Adrenal gland (tissue), 12 donors: ENCODE results near the gene BRPF3. TPM values are rescaled to one million over a fixed set of nuclear protein-coding genes. Genes with fewer than 3 reads are reported as not detected.

Experiments
- DNase-seq, 7 donors: peaks; one replicate each; pipeline ENCODE4 v3.0.0-alpha.2; 2019 to 2020
- H3K27ac ChIP-seq, 5 donors: fragments of 200-600 bp; sonication (generic) in 4 of 5; 1 replicate in 3 of 5; 2 replicates in 2 of 5; pipeline versions ENCODE4 v1.5.1 to v1.8.0; 2016 to 2020; ENCODE audit warnings: mild to moderate bottlenecking in 1 of 5
- H3K27me3 ChIP-seq: fragments of 200-600 bp; 2 replicates; pipeline ENCODE4 v1.8.0; 2021
- H3K36me3 ChIP-seq, 2 donors: fragments of 200-600 bp; replicated peaks in 1 of 2; 1 replicate in 1 of 2; 2 replicates in 1 of 2; pipeline versions ENCODE4 v1.5.1 to v1.8.0; 2018 to 2022
- H3K4me1 ChIP-seq, 2 donors: fragments of 200-600 bp; replicated peaks in 1 of 2; 1 replicate in 1 of 2; 2 replicates in 1 of 2; pipeline versions ENCODE4 v1.5.1 to v1.8.0; 2018 to 2021
- H3K4me3 ChIP-seq, 4 donors: fragments of 200-600 bp; sonication (generic) in 3 of 4; one replicate each; pipeline ENCODE4 v1.5.1; 2016 to 2018
- H3K9me3 ChIP-seq, 3 donors: fragments of 200-600 bp; sonication (generic) in 1 of 3; replicated peaks in 1 of 3; 1 replicate in 2 of 3; 2 replicates in 1 of 3; pipeline versions ENCODE4 v1.5.1 to v1.8.0; 2016 to 2021
- CTCF ChIP-seq, 6 experiments: fragments of 450-650 bp in 4 of 6; fragments of 200-600 bp in 2 of 6; sonication (generic) in 1 of 6; IDR thresholded peaks; 1 replicate in 5 of 6; 2 replicates in 1 of 6; pipeline versions ENCODE4 v1.5.1 to v1.8.0; 2016 to 2021; ENCODE audit warnings: antibody characterized with exemption in 6 of 6, mild to moderate bottlenecking in 2 of 6, moderate library complexity in 1 of 6
- POLR2A ChIP-seq, 2 donors: fragments of 450-650 bp; IDR thresholded peaks; one replicate each; pipeline ENCODE4 v1.6.1; 2017; ENCODE audit warnings: antibody characterized with exemption in 2 of 2, mild to moderate bottlenecking in 2 of 2, moderate library complexity in 1 of 2
- WGBS, 4 donors: extraction: QIAGEN DNeasy Blood & Tissue Kit in 2 of 4; methylation state at CpG; one replicate each; pipeline versions ENCODE4 v1.1.5 to v1.1.7; 2013 to 2017; 5-methylcytosine and 5-hydroxymethylcytosine counted together
- intact Hi-C, 2 donors: fragments of 100-400 bp; cut with DNase I; formaldehyde crosslinking; loops; one replicate each; pipeline versions ENCODE4 v1.14.1 to v1.15.0; 2022 to 2023
- polyA plus RNA-seq, 3 donors: library from polyadenylated mRNA; stranded (reverse); fragments of 200-250 nt in 2 of 3; fragments of 350-450 nt in 1 of 3; fragmentation: Illumina TruSeq in 1 of 3; extraction: RNeasy Lipid Tissue Mini Kit (QIAGEN cat#74804) in 1 of 3; gene quantifications; one replicate each; pipeline ENCODE4 v1.2.3, GENCODE V29; 2013 to 2014
- total RNA-seq, 9 donors: library from RNA; depleted of rRNA in 4 of 9; stranded (reverse); fragments of >200 nt in 4 of 9; fragments of 120-200 nt in 1 of 9; fragmentation: NEBNext Ultra II Directional in 1 of 9; extraction: Animal tissue kit (Norgen Biotek cat#: 25700) in 1 of 9; gene quantifications; one replicate each; pipeline versions ENCODE4 v1.1.0 to v1.2.4, GENCODE V29; 2013 to 2023
- donor health status: healthy with polysubstance abuse.
- donor health status: Bipolar disorder and iron deficiency.
- donor health status: DM: yes; HTN: yes; CAD: no.
- donor health status: DM: no; HTN: no; CAD: no.
- donor health status: DM: no; HTN: no; CAD: no.
- donor health status: DM: yes; HTN: yes; CAD: no.

BRPF3 gene
- total and polyA plus RNA-seq, 12 donors, result 9.8 to 111 (median 53.4) TPM

GRCh38 chr6:36187446-36187845 is 9.1 kb upstream of the BRPF3 start:
- no peak overlapping the region for H3K4me3 ChIP-seq
- DNase-seq, result no peak
- TF ChIP-seq CTCF (IDR thresholded peaks at IDR 0.05) (no peak), POLR2A (IDR thresholded peaks at IDR 0.05) (no peak)
- no peaks in the 10 kb centered on the region for H3K4me1 ChIP-seq
- no peaks in the 10 kb centered on the region for H3K27me3 ChIP-seq
- WGBS, 4 donors, result 67 to 78% (median 72%) methylated on average over 2 of the region's 2 CpGs
- intact Hi-C loops, result no loop called here
- H3K36me3 ChIP-seq, result no peaks in the 10 kb centered on the region
- H3K27ac ChIP-seq, result no peak overlapping the region
- no peaks in the 10 kb centered on the region for H3K9me3 ChIP-seq

GRCh38 chr6:36195471-36196112 is 952 bp upstream of the BRPF3 start:
- Histone ChIP-seq H3K4me1 (peaks cover 13 to 25% of the 10 kb centered on the region in 2 donors), H3K27me3 (no peaks in the 10 kb centered on the region), H3K36me3 (peaks cover 0 to 6% of the 10 kb centered on the region in 2 donors), H3K9me3 (no peaks in the 10 kb centered on the region), H3K4me3 (peak overlapping the region in 2 of 4 donors; percentile 50 to 92), H3K27ac (peak overlapping the region in 4 of 5 donors; percentile 91 to 99 (median 93))
- no peak for DNase-seq
- TF ChIP-seq POLR2A (IDR thresholded peaks at IDR 0.05) (no peak), CTCF (IDR thresholded peaks at IDR 0.05) (no peak)
- intact Hi-C loops, result loop anchor here (5.0 to 10.0 kb wide), 3 partner anchors 61 to 171 kb away; partner anchors contain the start of genes MAPK13 (in 2 of the 2), MAPK14 (in 1 of the 2) and SLC26A8 (in 1 of the 2)
- WGBS, 4 donors, result 19 to 24% (median 22%) methylated on average over 8 of the region's 8 CpGs

- peak; percentile 2 to 59 for TF ChIP-seq POLR2A (IDR thresholded peaks at IDR 0.05)
- TF ChIP-seq CTCF (IDR thresholded peaks at IDR 0.05), result no peak
- peak; percentile 99 to 100 (median 100) for DNase-seq
- WGBS, 4 donors, result 0 to 3% (median 1%) methylated on average over 13 to 58 of the region's 58 CpGs
- H3K9me3 ChIP-seq, result no peaks in the 10 kb centered on the region
- H3K36me3 ChIP-seq, result peaks cover 0 to 20% of the 10 kb centered on the region in 2 donors
- no peaks in the 10 kb centered on the region for H3K27me3 ChIP-seq
- H3K27ac ChIP-seq, result peak overlapping the region; percentile 47 to 99 (median 92)
- H3K4me1 ChIP-seq, result peaks cover 13 to 36% of the 10 kb centered on the region in 2 donors
- H3K4me3 ChIP-seq, result peak overlapping the region in 3 of 4 donors; percentile 50 to 92 (median 74)
- intact Hi-C loops, result loop anchor here (5.0 to 10.0 kb wide), 3 partner anchors 62 to 172 kb away; partner anchors contain the start of genes MAPK13 (in 2 of the 2), MAPK14 (in 1 of the 2) and SLC26A8 (in 1 of the 2)
Observed at GRCh38 chr6:36196880-36197548, 470 bp downstream of the BRPF3 start.

- intact Hi-C loops, result loop anchor here (5.0 to 10.0 kb wide), 3 partner anchors 63 to 173 kb away; partner anchors contain the start of genes MAPK13 (in 2 of the 2), MAPK14 (in 1 of the 2) and SLC26A8 (in 1 of the 2)
- peak in 6 of 7 donors; percentile 39 to 71 (median 45) for DNase-seq
- H3K36me3 ChIP-seq, result peaks cover 0 to 26% of the 10 kb centered on the region in 2 donors
- H3K4me3 ChIP-seq, result peak overlapping the region in 3 of 4 donors; percentile 50 to 92 (median 74)
- WGBS, 4 donors, result 48 to 52% (median 51%) methylated on average over 16 to 17 of the region's 17 CpGs
- H3K9me3 ChIP-seq, result no peaks in the 10 kb centered on the region
- peaks cover 13 to 43% of the 10 kb centered on the region in 2 donors for H3K4me1 ChIP-seq
- TF ChIP-seq POLR2A (IDR thresholded peaks at IDR 0.05), result no peak
- no peak for TF ChIP-seq CTCF (IDR thresholded peaks at IDR 0.05)
- no peaks in the 10 kb centered on the region for H3K27me3 ChIP-seq
- H3K27ac ChIP-seq, result peak overlapping the region in 1 of 5 donors; percentile 99
Observed at GRCh38 chr6:36197739-36198221, 1.2 kb downstream of the BRPF3 start.
